Stimulated activated naive CD8-positive, alpha-beta T cell treated with anti-CD3 and anti-CD28 coated beads, Interleukin-15, amount 100 ng/mL, for 72 hours (primary cell): Measurements from ENCODE around the gene LIPI.
"Not testable (repeated sequence)": the region's sequence is repeated elsewhere in the genome, so short reads cannot be mapped to it uniquely, and the experiment has no call there.

Experiments
- ATAC-seq: fragments of 150-1000 bp; cut with Tn5 transposase; 2 replicates; pipeline ENCODE4 v1.10.0; 2021; ENCODE audit warnings: mild to moderate bottlenecking, moderate library complexity
- DNase-seq, 2 donors: peaks; one replicate each; pipeline ENCODE4 v3.0.0; 2021 to 2022
- H3K27ac Mint-ChIP-seq, 2 donors: one replicate each; pipeline ENCODE4 v1.8.0; 2022; ENCODE audit warnings: mild to moderate bottlenecking in 2 of 2, mixed read lengths in 2 of 2, moderate library complexity in 2 of 2
- H3K27me3 Mint-ChIP-seq: one replicate; pipeline ENCODE4 v1.8.0; 2022; ENCODE audit warnings: mixed read lengths
- H3K4me1 Mint-ChIP-seq: one replicate; pipeline ENCODE4 v1.8.0; 2022; ENCODE audit warnings: mild to moderate bottlenecking, mixed read lengths
- H3K4me3 Mint-ChIP-seq, 2 donors: one replicate each; pipeline ENCODE4 v1.8.0; 2022; ENCODE audit warnings: mild to moderate bottlenecking in 2 of 2, mixed read lengths in 2 of 2, moderate library complexity in 1 of 2
- H3K9me3 Mint-ChIP-seq, 2 donors: one replicate each; pipeline ENCODE4 v1.8.0; 2022; ENCODE audit warnings: mixed read lengths in 2 of 2

LIPI gene

GRCh38 chr21:14092834-14093560 is 117.8 kb downstream of the LIPI start:
- H3K4me1 Mint-ChIP-seq: peaks cover 14% of the 10 kb centered on the region
- peaks cover 5 to 12% of the 10 kb centered on the region in 2 donors for H3K9me3 Mint-ChIP-seq
- no peak overlapping the region for H3K27ac Mint-ChIP-seq
- DNase-seq (no peak), ATAC-seq (no peak)
- H3K4me3 Mint-ChIP-seq: no peak overlapping the region
- H3K27me3 Mint-ChIP-seq: no peaks in the 10 kb centered on the region

GRCh38 chr21:14090184-14090583 is 120.6 kb downstream of the LIPI start:
- Mint-ChIP-seq H3K9me3 (peaks cover 0 to 12% of the 10 kb centered on the region in 2 donors), H3K4me1 (peaks cover 33% of the 10 kb centered on the region)
- not testable (repeated sequence) for H3K4me3 Mint-ChIP-seq, DNase-seq, H3K27me3 Mint-ChIP-seq, H3K27ac Mint-ChIP-seq, ATAC-seq

GRCh38 chr21:14088391-14088790 is 122.4 kb downstream of the LIPI start:
- ATAC-seq (no peak), DNase-seq (no peak)
- Mint-ChIP-seq H3K9me3 (peaks cover 9 to 12% of the 10 kb centered on the region in 2 donors), H3K27me3 (no peaks in the 10 kb centered on the region), H3K4me1 (peaks cover 33% of the 10 kb centered on the region), H3K4me3 (no peak overlapping the region), H3K27ac (no peak overlapping the region)

- peak; percentile 76 for ATAC-seq
- Mint-ChIP-seq H3K4me1 (peaks cover 30% of the 10 kb centered on the region), H3K9me3 (peaks cover 11 to 14% of the 10 kb centered on the region in 2 donors), H3K4me3 (peak overlapping the region in 1 of 2 donors; percentile 42), H3K27me3 (no peaks in the 10 kb centered on the region), H3K27ac (peak overlapping the region; percentile 90 to 93)
- no peak for DNase-seq
Measured at GRCh38 chr21:14086553-14086952, 124.2 kb downstream of the LIPI start.

GRCh38 chr21:14084701-14085100 is 126.1 kb downstream of the LIPI start:
- Mint-ChIP-seq H3K9me3 (peaks cover 4 to 23% of the 10 kb centered on the region in 2 donors), H3K4me1 (peaks cover 21% of the 10 kb centered on the region), H3K4me3 (no peak overlapping the region), H3K27ac (no peak overlapping the region), H3K27me3 (no peaks in the 10 kb centered on the region)
- no peak for DNase-seq
- ATAC-seq: peak; percentile 8

GRCh38 chr21:14084068-14084501 is 126.7 kb downstream of the LIPI start:
- ATAC-seq (peak; percentile 41), DNase-seq (no peak)
- Mint-ChIP-seq H3K4me3 (no peak overlapping the region), H3K27me3 (no peaks in the 10 kb centered on the region), H3K27ac (no peak overlapping the region), H3K9me3 (peaks cover 4 to 23% of the 10 kb centered on the region in 2 donors), H3K4me1 (peaks cover 19% of the 10 kb centered on the region)

GRCh38 chr21:14080764-14081096 is 130.0 kb downstream of the LIPI start:
- DNase-seq: no peak
- H3K27ac Mint-ChIP-seq: peak overlapping the region in 1 of 2 donors; percentile 21
- no peak for ATAC-seq
- H3K9me3 Mint-ChIP-seq: peaks cover 10 to 50% of the 10 kb centered on the region in 2 donors
- H3K4me3 Mint-ChIP-seq: no peak overlapping the region
- no peaks in the 10 kb centered on the region for H3K27me3 Mint-ChIP-seq
- no peaks in the 10 kb centered on the region for H3K4me1 Mint-ChIP-seq

GRCh38 chr21:14080040-14080763 is 130.6 kb downstream of the LIPI start:
- no peak for DNase-seq

GRCh38 chr21:14078746-14079375 is 131.9 kb downstream of the LIPI start:
- ATAC-seq (no peak), DNase-seq (no peak)
- Mint-ChIP-seq H3K4me3 (no peak overlapping the region), H3K27ac (no peak overlapping the region), H3K9me3 (peaks cover 10 to 59% of the 10 kb centered on the region in 2 donors), H3K27me3 (no peaks in the 10 kb centered on the region), H3K4me1 (no peaks in the 10 kb centered on the region)

More at GRCh38 chr21:14080040-14080763, 130.6 kb downstream of the LIPI start:
- Mint-ChIP-seq H3K4me1 (no peaks in the 10 kb centered on the region), H3K4me3 (no peak overlapping the region), H3K9me3 (peaks cover 10 to 55% of the 10 kb centered on the region in 2 donors), H3K27ac (peak overlapping the region in 1 of 2 donors; percentile 21), H3K27me3 (no peaks in the 10 kb centered on the region)
- no peak for ATAC-seq

GRCh38 chr21:14076143-14076806 is 134.5 kb downstream of the LIPI start:
- no peaks in the 10 kb centered on the region for H3K27me3 Mint-ChIP-seq
- no peaks in the 10 kb centered on the region for H3K4me1 Mint-ChIP-seq
- no peak overlapping the region for H3K27ac Mint-ChIP-seq
- peaks cover 10 to 50% of the 10 kb centered on the region in 2 donors for H3K9me3 Mint-ChIP-seq
- ATAC-seq (no peak), DNase-seq (no peak)
- H3K4me3 Mint-ChIP-seq: no peak overlapping the region

GRCh38 chr21:14075346-14076142 is 135.2 kb downstream of the LIPI start:
- Mint-ChIP-seq H3K27me3 (no peaks in the 10 kb centered on the region), H3K4me3 (no peak overlapping the region), H3K27ac (no peak overlapping the region), H3K9me3 (peaks cover 10 to 47% of the 10 kb centered on the region in 2 donors), H3K4me1 (no peaks in the 10 kb centered on the region)
- DNase-seq: no peak
- ATAC-seq: no peak

- DNase-seq: no peak
- H3K4me3 Mint-ChIP-seq: no peak overlapping the region
- no peak for ATAC-seq
- no peak overlapping the region for H3K27ac Mint-ChIP-seq
- no peaks in the 10 kb centered on the region for H3K27me3 Mint-ChIP-seq
- no peaks in the 10 kb centered on the region for H3K4me1 Mint-ChIP-seq
- H3K9me3 Mint-ChIP-seq: peaks cover 10 to 41% of the 10 kb centered on the region in 2 donors
Measured at GRCh38 chr21:14074177-14074576, 136.6 kb downstream of the LIPI start.

GRCh38 chr21:14073615-14074014 is 137.1 kb downstream of the LIPI start:
- Mint-ChIP-seq H3K9me3 (peaks cover 10 to 38% of the 10 kb centered on the region in 2 donors), H3K27ac (peak overlapping the region in 1 of 2 donors; percentile 15), H3K27me3 (no peaks in the 10 kb centered on the region), H3K4me3 (no peak overlapping the region), H3K4me1 (no peaks in the 10 kb centered on the region)
- ATAC-seq (no peak), DNase-seq (no peak)

- Mint-ChIP-seq H3K4me1 (no peaks in the 10 kb centered on the region), H3K27me3 (no peaks in the 10 kb centered on the region), H3K27ac (no peak overlapping the region), H3K4me3 (no peak overlapping the region), H3K9me3 (peaks cover 8 to 31% of the 10 kb centered on the region in 2 donors)
- DNase-seq (no peak), ATAC-seq (no peak)
Measured at GRCh38 chr21:14072761-14073535, 137.8 kb downstream of the LIPI start.
